Esophagus muscularis mucosa (tissue), 4 donors: ENCODE results near the gene RABEP2. TPM values are rescaled to one million over a fixed set of nuclear protein-coding genes. Genes with fewer than 3 reads are reported as not detected.
A peak's percentile ranks its signal among the peaks of the same experiment; 100 is the strongest.

ENCODE experiments used
- DNase-seq: peaks from one replicate; pipeline ENCODE4 v3.0.0-alpha.2; 2017; ENCODE audit errors: extremely low spot score
- H3K27ac ChIP-seq, 4 donors: fragments of 200-600 bp; sonication (generic); replicated peaks in 1 of 4; 1 replicate in 3 of 4; 2 replicates in 1 of 4; pipeline ENCODE4 v1.5.1; 2016 to 2019; ENCODE audit warnings: mild to moderate bottlenecking in 1 of 4
- H3K27me3 ChIP-seq, 4 donors: fragments of 200-600 bp; sonication (generic); one replicate each; pipeline versions ENCODE4 v1.5.1 to v1.6.0; 2016 to 2019
- H3K36me3 ChIP-seq, 4 donors: fragments of 200-600 bp; sonication (generic); one replicate each; pipeline ENCODE4 v1.5.1; 2016 to 2019
- H3K4me1 ChIP-seq, 4 donors: fragments of 200-600 bp; sonication (generic); one replicate each; pipeline ENCODE4 v1.5.1; 2016 to 2019
- H3K4me3 ChIP-seq, 4 donors: fragments of 200-600 bp; sonication (generic); 1 replicate in 2 of 4; 2 replicates in 2 of 4; pipeline ENCODE4 v1.5.1; 2016 to 2019; ENCODE audit warnings: mild to moderate bottlenecking in 4 of 4, moderate library complexity in 1 of 4
- H3K9me3 ChIP-seq, 4 donors: fragments of 200-600 bp; sonication (generic); 1 replicate in 3 of 4; 2 replicates in 1 of 4; pipeline ENCODE4 v1.5.1; 2016 to 2019
- EP300 ChIP-seq: sonication (generic); formaldehyde crosslinking; IDR thresholded peaks from one replicate; pipeline ENCODE4 v1.6.1; 2017; ENCODE audit warnings: antibody characterized with exemption
- POLR2A ChIP-seq: fragments of 450-650 bp; IDR thresholded peaks from one replicate; pipeline ENCODE4 v1.6.1; 2017; ENCODE audit warnings: antibody characterized with exemption, moderate library complexity, mild to moderate bottlenecking, low read depth
- POLR2AphosphoS5 ChIP-seq, 2 donors: sonication (generic); formaldehyde crosslinking; IDR thresholded peaks; one replicate each; pipeline ENCODE4 v1.6.1; 2017; ENCODE audit warnings: antibody characterized with exemption in 2 of 2
- WGBS: methylation state at CpG from one replicate; pipeline ENCODE4 v1.1.5; 2018; 5-methylcytosine and 5-hydroxymethylcytosine counted together
- intact Hi-C: fragments of 100-400 bp; cut with DNase I; formaldehyde crosslinking; loops from one replicate; pipeline ENCODE4 v1.15.1; 2023
- small RNA-seq, 3 donors: library from RNA; depleted of rRNA; stranded (forward); fragments of <200 nt; gene quantifications; one replicate each; pipeline ENCODE3, GENCODE V24; 2016
- total RNA-seq, 4 donors: library from RNA; depleted of rRNA; stranded (reverse); fragments of >200 nt; gene quantifications; one replicate each; pipeline versions ENCODE4 v1.1.0 to v1.2.1, GENCODE V29; 2016
- TF ChIP-seq, protein P1 (sequence below), 3 experiments: fragments of 200-600 bp in 2 of 3; fragments of 450-650 bp in 1 of 3; sonication (generic) in 2 of 3; IDR thresholded peaks; one replicate each; pipeline ENCODE4 v1.5.1; 2017 to 2019; ENCODE audit warnings: antibody characterized with exemption in 3 of 3, mild to moderate bottlenecking in 2 of 3, moderate library complexity in 1 of 3

Gene RABEP2
- total RNA-seq, 4 donors from 2014 or later = 15.0 to 27.2 (median 16.7) TPM

GRCh38 chr16:28863929-28864793, 60.9 kb downstream of the RABEP2 start:
- intact Hi-C loops = loop anchor here (5.0 kb wide), 1 partner anchor 42 kb away; the partner anchor contains the start of gene ATXN2L
- no peak for DNase-seq

DNA sequence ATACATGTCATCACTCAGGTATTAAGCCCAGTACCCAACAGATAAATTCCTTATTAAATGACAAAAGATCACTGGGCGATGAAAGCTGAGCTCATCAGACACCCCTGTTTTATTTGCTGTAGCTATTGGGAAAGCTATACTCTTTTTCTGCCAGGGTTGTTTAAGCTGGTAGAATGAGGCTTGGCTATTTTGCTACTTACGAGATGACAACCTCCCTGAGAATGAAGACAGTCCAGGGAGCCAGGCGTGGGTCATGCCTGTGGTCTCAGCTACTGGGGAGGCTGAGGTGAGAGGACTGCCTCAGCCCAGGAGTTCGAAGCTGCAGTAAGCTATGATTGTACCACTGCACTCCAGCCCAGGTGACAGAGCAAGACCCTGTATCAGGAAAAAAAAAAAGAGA, 65.7 kb downstream of the RABEP2 start:
- 69% methylated on average over 4 of the region's 4 CpGs for WGBS
- DNase-seq = no peak
- no peaks in the 10 kb centered on the region for H3K36me3 ChIP-seq
- TF ChIP-seq, protein P1, sequence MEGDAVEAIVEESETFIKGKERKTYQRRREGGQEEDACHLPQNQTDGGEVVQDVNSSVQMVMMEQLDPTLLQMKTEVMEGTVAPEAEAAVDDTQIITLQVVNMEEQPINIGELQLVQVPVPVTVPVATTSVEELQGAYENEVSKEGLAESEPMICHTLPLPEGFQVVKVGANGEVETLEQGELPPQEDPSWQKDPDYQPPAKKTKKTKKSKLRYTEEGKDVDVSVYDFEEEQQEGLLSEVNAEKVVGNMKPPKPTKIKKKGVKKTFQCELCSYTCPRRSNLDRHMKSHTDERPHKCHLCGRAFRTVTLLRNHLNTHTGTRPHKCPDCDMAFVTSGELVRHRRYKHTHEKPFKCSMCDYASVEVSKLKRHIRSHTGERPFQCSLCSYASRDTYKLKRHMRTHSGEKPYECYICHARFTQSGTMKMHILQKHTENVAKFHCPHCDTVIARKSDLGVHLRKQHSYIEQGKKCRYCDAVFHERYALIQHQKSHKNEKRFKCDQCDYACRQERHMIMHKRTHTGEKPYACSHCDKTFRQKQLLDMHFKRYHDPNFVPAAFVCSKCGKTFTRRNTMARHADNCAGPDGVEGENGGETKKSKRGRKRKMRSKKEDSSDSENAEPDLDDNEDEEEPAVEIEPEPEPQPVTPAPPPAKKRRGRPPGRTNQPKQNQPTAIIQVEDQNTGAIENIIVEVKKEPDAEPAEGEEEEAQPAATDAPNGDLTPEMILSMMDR (IDR thresholded peaks at IDR 0.05) = no peak
- TF ChIP-seq POLR2A (no peak), POLR2AphosphoS5 (IDR thresholded peaks at IDR 0.05) (no peak), EP300 (no peak)
- no peaks in the 10 kb centered on the region for H3K27me3 ChIP-seq
- no peak overlapping the region for H3K4me3 ChIP-seq
- intact Hi-C loops = no loop called here
- H3K9me3 ChIP-seq = no peaks in the 10 kb centered on the region
- H3K4me1 ChIP-seq = peaks cover 8 to 28% (median 26%) of the 10 kb centered on the region in 4 donors
- H3K27ac ChIP-seq = peak overlapping the region in 3 of 4 donors; percentile 77 to 82 (median 80)

More at GRCh38 chr16:28863929-28864793, 60.9 kb downstream of the RABEP2 start:
- no peaks in the 10 kb centered on the region for H3K27me3 ChIP-seq
- H3K9me3 ChIP-seq = no peaks in the 10 kb centered on the region
- H3K36me3 ChIP-seq = peaks cover 27 to 37% (median 32%) of the 10 kb centered on the region in 4 donors
- peak overlapping the region; percentile 75 to 93 (median 86) for H3K4me3 ChIP-seq
- peaks cover 16 to 43% (median 35%) of the 10 kb centered on the region in 4 donors for H3K4me1 ChIP-seq
- H3K27ac ChIP-seq = peak overlapping the region; percentile 89 to 93 (median 90)
- TF ChIP-seq POLR2AphosphoS5 (IDR thresholded peaks at IDR 0.05) (no peak), EP300 (no peak), POLR2A (no peak)
- TF ChIP-seq, protein P1 (IDR thresholded peaks at IDR 0.05) = no peak
- WGBS = 18% methylated on average over 9 of the region's 42 CpGs

GRCh38 chr16:28858421-28858820, 66.6 kb downstream of the RABEP2 start:
- no peak for DNase-seq
- Histone ChIP-seq H3K4me3 (no peak overlapping the region), H3K4me1 (peaks cover 6 to 24% (median 22%) of the 10 kb centered on the region in 4 donors), H3K9me3 (no peaks in the 10 kb centered on the region), H3K27ac (peak overlapping the region; percentile 65 to 82 (median 78)), H3K27me3 (no peaks in the 10 kb centered on the region), H3K36me3 (no peaks in the 10 kb centered on the region)
- intact Hi-C loops = no loop called here
- peak; percentile 10 to 66 for TF ChIP-seq POLR2AphosphoS5 (IDR thresholded peaks at IDR 0.05)
- TF ChIP-seq, protein P1 (IDR thresholded peaks at IDR 0.05) = no peak
- 57% methylated on average over 7 of the region's 8 CpGs for WGBS

Small RNA genes within 50 kb of the gene (small RNA-seq; reads per million reads assigned to genes)
- gene RF00416 = 0 reads per million in 3 donors

Other genes with a start within 250 kb of the RABEP2 start
- 100 to 1,000 TPM in 3 of 4 donors, 10 to 100 TPM in 1; 84.7 to 422 (median 203) TPM for gene EIF3C, start 213.8 kb downstream of the RABEP2 start, total RNA-seq
- gene NPIPB9, start 173.5 kb downstream of the RABEP2 start, total RNA-seq = 1 to 10 TPM in 2 of 4 donors, under 1 TPM in 2; 0.66 to 2.2 (median 1.3) TPM
- gene ATXN2L, start 102.2 kb downstream of the RABEP2 start, total RNA-seq = 10 to 100 TPM; 43.4 to 73.9 (median 52.6) TPM
- gene TUFM, start 78.9 kb downstream of the RABEP2 start, total RNA-seq = 100 to 1,000 TPM in 1 of 4 donors, 10 to 100 TPM in 3; 63.1 to 106 (median 82.8) TPM
- gene SH2B1, start 61.4 kb downstream of the RABEP2 start, total RNA-seq = 10 to 100 TPM; 27.0 to 48.4 (median 34.7) TPM
- gene ATP2A1, start 46.8 kb downstream of the RABEP2 start, total RNA-seq = under 1 TPM in 1 of 4 donors, not detected in 3; 0.86 TPM
- under 1 TPM in 1 of 4 donors, not detected in 3; 0.66 TPM for gene CD19, start 6.7 kb upstream of the RABEP2 start, total RNA-seq
- 10 to 100 TPM; 15.6 to 30.3 (median 20.3) TPM for gene NFATC2IP, start 25.7 kb upstream of the RABEP2 start, total RNA-seq
- 10 to 100 TPM; 12.9 to 36.0 (median 21.8) TPM for gene SPNS1, start 49.5 kb upstream of the RABEP2 start, total RNA-seq
- 1 to 10 TPM; 3.1 to 6.5 (median 6.2) TPM for gene LAT, start 59.8 kb upstream of the RABEP2 start, total RNA-seq